Midbrain (tissue), 1 donor: ENCODE results near the gene SIGLEC12.
A peak's percentile ranks its signal among the peaks of the same experiment; 100 is the strongest.
"Not testable (repeated sequence)": the region's sequence is repeated elsewhere in the genome, so short reads cannot be mapped to it uniquely, and the experiment has no call there.

Experiments used
- DNase-seq: peaks from one replicate; lab custom pipeline; 2025; lab: John Stamatoyannopoulos, UW

Gene SIGLEC12

DNA sequence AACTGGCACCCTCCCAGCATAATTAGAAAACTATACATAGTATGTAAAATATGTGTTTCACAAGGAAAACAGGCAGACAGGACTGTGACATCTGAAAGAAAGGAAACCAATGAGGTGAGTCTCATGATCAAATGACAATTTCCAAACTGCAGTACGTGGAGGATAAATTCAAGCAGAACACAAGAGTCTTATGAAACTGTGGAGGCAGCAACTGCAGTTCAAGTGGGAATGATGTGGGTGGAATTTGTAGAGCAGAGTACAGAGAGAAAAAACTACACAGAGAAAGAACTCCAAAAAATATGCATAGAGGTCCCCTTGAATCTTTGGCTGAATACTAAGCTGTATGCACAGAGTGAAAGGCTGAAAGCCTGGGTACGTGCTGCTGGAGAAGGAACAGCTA, 20.2 kb upstream of the SIGLEC12 start:
- no peak for DNase-seq

DNA sequence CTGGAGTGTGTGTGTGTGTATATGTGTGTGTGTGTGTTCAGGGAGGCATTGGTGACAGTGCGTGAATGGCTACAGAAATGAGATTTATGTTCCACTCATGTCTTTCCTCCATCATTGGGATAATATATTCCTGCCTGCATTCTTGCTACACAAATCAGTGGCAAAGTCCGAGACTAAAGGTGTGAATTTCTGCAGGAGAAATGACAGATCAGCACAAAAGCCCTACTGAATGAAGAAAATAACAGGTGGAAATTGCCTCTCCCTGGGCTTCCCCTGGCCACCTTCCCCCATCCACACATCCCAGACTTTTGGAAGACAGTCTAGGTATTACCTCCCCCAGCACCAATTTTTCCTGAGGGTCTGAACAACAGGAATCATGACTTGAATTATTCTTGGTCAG, 19.8 kb upstream of the SIGLEC12 start:
- no peak for DNase-seq

GRCh38 chr19:51520728-51521127, 19.1 kb upstream of the SIGLEC12 start:
- no peak for DNase-seq

DNA sequence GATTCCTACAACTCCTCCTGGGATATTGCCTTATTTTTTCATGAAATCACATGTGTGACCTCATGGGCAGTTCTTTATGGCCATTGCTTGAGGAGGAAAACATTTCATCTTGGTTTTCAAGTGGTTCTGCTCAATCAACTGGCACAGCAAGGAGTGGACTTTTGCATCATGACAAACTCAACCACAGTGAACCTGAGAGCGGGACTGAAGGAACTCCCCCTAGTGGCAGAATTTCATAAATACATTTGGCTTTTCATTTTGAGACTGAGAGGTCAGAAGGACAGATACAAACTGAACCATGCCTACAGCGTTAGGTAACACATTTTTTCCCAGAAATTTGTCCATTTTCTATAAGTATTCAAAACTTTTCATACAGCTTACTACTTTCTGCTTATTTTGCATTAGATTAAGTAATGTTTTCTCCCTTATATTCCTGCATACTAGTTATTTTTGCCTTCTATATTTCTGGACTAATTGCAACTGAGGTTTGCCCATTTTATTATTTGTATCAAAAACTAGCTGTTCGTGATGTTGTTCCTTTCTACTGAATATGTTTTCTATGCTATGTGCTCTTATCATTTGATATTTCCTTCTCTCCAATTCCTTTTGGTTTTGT, 13.4 kb upstream of the SIGLEC12 start:
- peak; percentile 47 for DNase-seq

DNA sequence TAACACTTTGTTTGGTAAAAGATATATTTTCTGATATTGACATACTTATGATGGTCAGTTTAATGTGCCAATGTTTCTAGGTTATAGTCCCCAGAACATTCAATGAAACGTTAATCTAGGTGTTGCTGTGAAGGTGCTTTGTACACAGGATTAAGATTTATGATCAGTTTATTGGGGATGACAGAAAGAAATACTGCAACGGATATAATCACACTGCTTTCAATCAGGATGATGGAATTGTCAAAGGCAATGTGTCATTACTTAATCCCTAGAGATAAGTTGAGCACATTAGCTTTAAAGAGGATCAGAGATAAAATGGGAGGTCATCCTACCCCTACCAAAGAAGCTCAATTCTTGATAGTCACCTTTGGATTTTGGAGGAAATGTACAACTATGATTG, 12.4 kb upstream of the SIGLEC12 start:
- DNase-seq = no peak

DNA sequence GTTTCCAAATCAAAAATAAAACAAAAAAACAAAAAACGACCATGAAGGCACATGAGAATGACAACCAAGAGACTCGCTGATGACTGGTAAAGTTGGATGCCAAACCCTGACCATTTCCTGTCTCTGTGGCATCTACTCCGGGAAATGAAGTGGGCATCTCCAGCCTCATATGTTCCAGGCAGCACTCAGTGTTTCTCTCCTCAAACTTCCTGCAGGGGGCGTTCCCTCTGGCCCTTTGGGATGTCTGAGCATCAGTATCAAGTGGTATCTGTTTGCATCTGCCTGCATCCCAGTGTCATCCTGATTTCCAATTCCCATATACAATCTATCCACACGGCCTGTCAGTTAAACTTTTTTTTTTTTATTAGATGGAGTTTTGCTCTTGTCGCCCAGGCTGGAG, 9.8 kb upstream of the SIGLEC12 start:
- no peak for DNase-seq

DNA sequence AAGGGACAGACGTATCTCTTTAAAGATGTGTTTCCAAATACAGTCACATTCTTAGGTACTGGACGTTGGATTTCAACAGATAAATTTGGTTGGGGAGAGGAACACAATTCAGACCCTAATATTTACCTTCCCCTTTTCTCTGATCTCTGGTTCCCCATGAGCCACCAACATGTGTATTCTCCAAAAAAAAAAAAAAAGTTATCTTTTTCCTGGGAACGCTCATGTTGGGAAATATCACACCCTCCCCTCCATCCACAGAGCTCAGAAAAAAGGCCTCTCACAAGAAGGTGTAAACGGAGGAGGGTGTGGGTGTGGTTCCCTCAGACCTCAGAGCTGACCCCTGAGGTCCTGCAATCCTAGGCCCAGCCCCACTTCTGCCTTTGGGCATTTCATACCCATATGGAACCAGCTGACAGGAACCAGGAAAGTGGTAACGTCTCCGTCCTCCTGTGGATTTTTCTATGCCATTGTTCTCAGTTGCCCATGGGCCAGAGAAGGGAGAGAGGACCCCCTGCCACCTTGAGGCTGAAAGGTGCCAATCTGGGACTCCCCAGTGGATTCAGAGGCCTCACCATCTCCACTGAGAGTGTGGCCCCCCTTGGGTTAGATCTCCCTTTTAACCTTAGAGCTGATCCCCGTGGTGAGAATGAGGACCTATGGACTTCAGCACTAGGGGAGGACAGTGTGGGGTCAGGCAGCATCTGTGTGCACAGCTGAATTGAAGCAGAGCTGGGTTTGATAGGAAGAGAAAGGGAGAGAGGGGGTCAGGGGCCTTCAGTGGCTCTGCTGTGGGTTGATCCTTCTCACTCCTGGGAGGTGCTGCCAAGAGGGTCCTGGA, 8.4 kb upstream of the SIGLEC12 start:
- no peak for DNase-seq

GRCh38 chr19:51508059-51508733, 6.6 kb upstream of the SIGLEC12 start:
- DNase-seq = no peak

- no peak for DNase-seq
Observed at GRCh38 chr19:51507640-51508058, 6.0 kb upstream of the SIGLEC12 start.

DNA sequence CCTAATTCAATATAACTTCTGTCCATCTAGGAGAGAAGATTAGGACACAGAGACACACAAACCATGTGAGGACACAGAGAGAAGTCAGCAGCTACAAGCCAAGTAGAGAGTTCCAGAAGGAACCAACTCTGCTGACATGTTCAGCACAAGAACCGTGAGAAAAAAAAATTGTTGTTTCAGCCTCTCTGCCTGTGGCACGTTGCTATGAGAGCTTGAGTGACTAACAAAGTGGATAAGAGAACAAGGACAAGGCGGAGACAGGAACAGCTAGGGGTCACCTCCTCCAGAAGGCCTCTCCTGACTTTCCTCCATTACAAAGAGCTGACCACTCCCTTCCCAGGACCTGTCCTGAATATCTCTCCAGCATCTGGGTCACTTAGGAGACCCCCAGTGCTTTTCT, 5.6 kb upstream of the SIGLEC12 start:
- DNase-seq = no peak

DNA sequence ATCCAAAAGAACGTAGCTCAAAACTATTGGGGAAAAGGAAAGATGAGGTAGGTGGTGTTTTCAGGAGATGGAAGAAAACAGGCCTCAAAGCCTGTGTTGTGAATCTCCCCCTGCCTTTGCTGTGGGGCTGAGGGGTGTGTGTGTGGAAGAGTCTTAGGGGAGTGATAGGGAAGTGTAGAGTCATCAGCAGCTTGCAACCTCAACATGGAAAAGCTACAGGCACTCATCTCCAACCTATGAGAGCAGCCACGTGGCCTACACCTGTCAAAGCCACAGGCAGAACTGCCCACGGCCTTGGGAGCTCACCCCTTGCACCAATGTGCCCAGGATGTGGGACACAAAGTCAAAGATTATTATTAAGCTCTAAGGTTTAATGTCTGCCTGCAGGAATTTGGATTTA, 4.3 kb upstream of the SIGLEC12 start:
- no peak for DNase-seq

DNA sequence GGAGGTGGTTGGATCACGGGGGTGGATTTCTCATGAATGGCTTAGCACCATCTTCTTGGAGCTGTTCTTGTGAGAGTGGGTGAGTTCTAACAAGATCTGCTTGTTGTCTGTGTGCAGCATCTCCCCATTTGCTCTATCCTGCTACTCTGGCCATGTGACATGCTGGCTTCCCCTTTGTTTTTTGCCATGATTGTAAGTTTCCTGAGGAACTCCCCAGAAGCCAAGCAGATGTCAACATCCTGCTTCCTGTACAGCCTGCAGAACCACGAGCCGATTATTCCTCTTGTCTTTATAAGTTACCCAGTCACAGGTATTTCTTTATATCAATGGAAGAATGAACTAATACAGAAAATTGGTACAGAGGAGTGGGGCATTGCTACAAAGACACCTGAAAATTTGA, 2.3 kb upstream of the SIGLEC12 start:
- no peak for DNase-seq

- DNase-seq = no peak
Observed at GRCh38 chr19:51503286-51503817, 1.8 kb upstream of the SIGLEC12 start.

- DNase-seq = not testable (repeated sequence)
Observed at GRCh38 chr19:51500931-51501330, 669 bp downstream of the SIGLEC12 start.

DNA sequence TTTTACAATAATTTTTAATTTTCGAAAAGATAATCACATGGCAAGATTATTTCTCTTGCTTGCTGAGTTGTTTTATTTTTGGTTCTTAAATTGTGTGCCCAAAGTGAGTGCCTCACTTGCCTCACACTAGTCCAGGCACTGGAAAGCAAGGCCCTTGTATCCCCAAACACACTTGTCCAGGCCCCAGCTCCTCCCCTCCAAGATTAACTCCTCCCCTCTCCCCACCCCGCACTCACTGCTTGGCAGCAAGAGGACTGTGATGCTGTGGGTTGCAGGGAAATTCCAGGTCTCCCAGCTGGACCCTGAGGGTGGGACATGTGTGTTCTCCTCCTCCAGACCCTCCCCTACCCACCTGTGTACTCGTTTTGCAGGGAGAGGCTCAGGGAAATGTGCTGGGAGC, 3.9 kb downstream of the SIGLEC12 start:
- no peak for DNase-seq

DNA sequence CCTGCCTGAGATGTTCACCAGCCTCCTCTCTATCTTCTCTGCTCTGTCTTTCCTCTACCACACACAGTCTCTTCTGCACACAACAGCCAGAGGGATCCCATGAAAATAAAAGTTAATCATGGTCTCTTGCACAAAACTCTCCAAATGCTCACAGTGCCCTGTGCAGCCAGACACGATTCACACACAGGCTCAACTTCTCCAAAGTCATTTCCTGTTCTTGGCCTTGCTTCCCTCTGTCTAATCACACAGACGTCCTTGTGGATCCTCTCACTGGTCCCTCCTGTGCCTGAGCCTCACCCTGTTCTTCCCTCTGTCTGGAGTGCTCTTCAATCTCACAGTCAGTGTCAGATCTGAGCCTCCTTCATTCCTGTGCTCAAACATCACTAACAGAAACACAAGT, 7.8 kb downstream of the SIGLEC12 start:
- peak; percentile 2 for DNase-seq

GRCh38 chr19:51491586-51491985, 10.0 kb downstream of the SIGLEC12 start:
- DNase-seq = no peak

DNA sequence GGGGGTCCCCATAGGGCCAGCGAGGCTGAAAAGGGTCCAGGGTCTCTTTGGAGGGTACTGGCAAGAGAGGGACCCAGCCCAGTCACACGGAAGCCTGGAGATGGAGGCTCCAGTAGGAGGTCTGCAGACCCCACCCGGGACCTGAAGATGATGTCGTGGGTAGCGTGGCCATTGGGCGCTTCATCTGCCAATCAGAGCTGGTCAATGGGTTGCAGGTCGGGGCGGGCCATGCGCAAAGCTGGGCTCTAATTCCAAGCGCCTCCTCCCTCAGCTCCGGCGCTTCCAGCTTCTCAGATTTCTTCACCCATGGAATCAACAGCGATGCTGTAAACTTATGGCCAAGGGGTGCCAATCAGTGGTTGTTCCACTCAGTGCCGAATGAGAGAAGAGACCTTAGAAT, 10.9 kb downstream of the SIGLEC12 start:
- DNase-seq = no peak

DNA sequence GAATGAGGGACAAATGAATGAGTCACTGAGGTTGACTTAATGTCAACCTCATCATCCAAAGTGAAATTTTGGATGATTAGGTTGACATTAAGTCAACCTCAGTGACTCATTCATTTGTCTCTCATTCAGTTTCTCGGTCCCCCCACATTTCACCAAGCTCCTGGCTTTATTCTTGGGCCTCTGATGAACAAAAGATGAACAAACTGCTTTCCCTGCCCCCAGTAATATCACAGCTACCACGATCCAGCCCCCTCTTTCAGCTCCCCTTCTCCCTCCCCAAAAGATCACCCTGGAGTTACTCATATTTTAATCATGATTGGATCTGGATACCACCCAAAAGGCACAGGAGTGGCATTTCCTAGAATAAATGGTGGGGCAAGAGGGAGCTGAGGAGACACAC, 12.5 kb downstream of the SIGLEC12 start:
- no peak for DNase-seq

GRCh38 chr19:51488491-51488890, 13.1 kb downstream of the SIGLEC12 start:
- DNase-seq = no peak

- no peak for DNase-seq
Observed at GRCh38 chr19:51485960-51486660, 15.5 kb downstream of the SIGLEC12 start.

DNA sequence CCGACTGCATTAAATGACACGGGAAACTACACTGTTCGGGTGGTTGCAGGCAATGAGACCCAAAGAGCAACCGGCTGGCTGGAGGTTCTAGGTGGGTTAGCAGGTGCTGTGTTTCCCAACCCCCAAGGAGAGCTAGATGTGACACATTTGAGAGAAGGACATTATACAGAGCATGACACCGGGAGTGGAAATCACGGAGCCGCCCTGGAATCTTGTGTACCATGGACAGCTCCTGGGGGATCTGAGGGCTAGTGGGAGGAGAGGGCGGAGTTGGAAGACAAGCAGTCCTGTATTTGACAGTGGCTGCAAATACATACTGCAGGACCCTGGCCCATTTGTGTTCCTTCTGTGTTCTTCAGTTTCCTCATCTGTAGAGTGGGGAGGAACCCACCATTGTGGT, 21.0 kb downstream of the SIGLEC12 start:
- DNase-seq = no peak
